ENCODE results near the gene CDIPT. TPM values are rescaled to one million over a fixed set of nuclear protein-coding genes. Genes with fewer than 3 reads are reported as not detected.

The CDIPT gene
- total and polyA plus RNA-seq, 10 of the 15 experiments (the other 5 are each of a cell fraction or from before 2014, with no cell fraction given): 0.87 to 36.4 (median 27.1) TPM

DNA sequence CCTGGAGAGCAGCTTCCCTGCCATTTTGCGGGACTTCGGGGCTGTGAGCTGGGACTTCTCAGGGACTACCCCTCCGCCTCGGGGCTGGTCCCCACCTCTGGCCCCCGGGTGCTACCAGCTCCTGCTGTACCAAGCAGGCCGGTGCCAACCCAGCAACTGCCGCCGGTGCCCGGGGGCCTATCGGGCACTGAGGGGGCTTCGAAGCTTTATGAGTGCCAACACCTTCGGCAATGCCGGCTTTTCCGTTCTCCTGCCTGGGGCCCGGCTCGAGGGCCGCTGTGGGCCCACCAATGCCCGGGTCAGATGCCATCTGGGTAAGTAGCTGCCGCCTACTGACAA, 38.5 kb upstream of the CDIPT start:
- POLR2A ChIA-PET: no interaction called here

More for the DNA sequence above, 38.5 kb upstream of the CDIPT start:
- no TSS peak for BruUV-seq (replicated peaks)
- TF ChIP-seq FOS (IDR thresholded peaks at IDR 0.05; ENCODE audit: borderline replicate concordance, extremely low read depth, insufficient read length) (no peak), YY1 (IDR thresholded peaks at IDR 0.05; ENCODE audit: low read depth, low read length) (no peak), MEF2A (IDR thresholded peaks at IDR 0.05; ENCODE audit: insufficient read depth, low read depth, low read length) (no peak), MYC (IDR thresholded peaks at IDR 0.05; ENCODE audit: insufficient read depth, insufficient read length, insufficient replicate concordance, low read length, severe bottlenecking) (no peak), CBX5 (IDR thresholded peaks at IDR 0.05; ENCODE audit: low read depth) (no peak), SREBF1 (IDR thresholded peaks at IDR 0.05; ENCODE audit: low read length) (no peak), ZNF217 (IDR thresholded peaks at IDR 0.05) (no peak), CREM (IDR thresholded peaks at IDR 0.05; ENCODE audit: low read depth) (no peak), JUND (IDR thresholded peaks at IDR 0.05; ENCODE audit: low read depth, low read length) (no peak), CHD1 (IDR thresholded peaks at IDR 0.05; ENCODE audit: low read depth, low read length) (no peak), FOXM1 (IDR thresholded peaks at IDR 0.05; ENCODE audit: low read depth, low read length) (no peak), SIN3A (IDR thresholded peaks at IDR 0.05; ENCODE audit: low read depth, low read length) (no peak), POLR2AphosphoS2 (IDR thresholded peaks at IDR 0.05; ENCODE audit: low read depth, low read length) (no peak), POU2F2 (IDR thresholded peaks at IDR 0.05; ENCODE audit: borderline replicate concordance, low read depth, low read length) (no peak), ZZZ3 (IDR thresholded peaks at IDR 0.05; ENCODE audit: control insufficient read depth, insufficient read length, low read depth) (no peak)
- TF ChIP-seq, protein P1, sequence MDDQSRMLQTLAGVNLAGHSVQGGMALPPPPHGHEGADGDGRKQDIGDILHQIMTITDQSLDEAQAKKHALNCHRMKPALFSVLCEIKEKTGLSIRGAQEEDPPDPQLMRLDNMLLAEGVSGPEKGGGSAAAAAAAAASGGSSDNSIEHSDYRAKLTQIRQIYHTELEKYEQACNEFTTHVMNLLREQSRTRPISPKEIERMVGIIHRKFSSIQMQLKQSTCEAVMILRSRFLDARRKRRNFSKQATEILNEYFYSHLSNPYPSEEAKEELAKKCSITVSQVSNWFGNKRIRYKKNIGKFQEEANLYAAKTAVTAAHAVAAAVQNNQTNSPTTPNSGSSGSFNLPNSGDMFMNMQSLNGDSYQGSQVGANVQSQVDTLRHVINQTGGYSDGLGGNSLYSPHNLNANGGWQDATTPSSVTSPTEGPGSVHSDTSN (IDR thresholded peaks at IDR 0.05; ENCODE audit: insufficient replicate concordance, low read depth, low read length): no peak
- TF ChIP-seq, protein P2, sequence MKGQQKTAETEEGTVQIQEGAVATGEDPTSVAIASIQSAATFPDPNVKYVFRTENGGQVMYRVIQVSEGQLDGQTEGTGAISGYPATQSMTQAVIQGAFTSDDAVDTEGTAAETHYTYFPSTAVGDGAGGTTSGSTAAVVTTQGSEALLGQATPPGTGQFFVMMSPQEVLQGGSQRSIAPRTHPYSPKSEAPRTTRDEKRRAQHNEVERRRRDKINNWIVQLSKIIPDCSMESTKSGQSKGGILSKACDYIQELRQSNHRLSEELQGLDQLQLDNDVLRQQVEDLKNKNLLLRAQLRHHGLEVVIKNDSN (IDR thresholded peaks at IDR 0.05; ENCODE audit: borderline replicate concordance, extremely low read length, insufficient read depth, low read depth, low read length): no peak
- TF ChIP-seq, protein P3, sequence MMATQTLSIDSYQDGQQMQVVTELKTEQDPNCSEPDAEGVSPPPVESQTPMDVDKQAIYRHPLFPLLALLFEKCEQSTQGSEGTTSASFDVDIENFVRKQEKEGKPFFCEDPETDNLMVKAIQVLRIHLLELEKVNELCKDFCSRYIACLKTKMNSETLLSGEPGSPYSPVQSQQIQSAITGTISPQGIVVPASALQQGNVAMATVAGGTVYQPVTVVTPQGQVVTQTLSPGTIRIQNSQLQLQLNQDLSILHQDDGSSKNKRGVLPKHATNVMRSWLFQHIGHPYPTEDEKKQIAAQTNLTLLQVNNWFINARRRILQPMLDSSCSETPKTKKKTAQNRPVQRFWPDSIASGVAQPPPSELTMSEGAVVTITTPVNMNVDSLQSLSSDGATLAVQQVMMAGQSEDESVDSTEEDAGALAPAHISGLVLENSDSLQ (IDR thresholded peaks at IDR 0.05): no peak
- TF ChIP-seq, protein P4, sequence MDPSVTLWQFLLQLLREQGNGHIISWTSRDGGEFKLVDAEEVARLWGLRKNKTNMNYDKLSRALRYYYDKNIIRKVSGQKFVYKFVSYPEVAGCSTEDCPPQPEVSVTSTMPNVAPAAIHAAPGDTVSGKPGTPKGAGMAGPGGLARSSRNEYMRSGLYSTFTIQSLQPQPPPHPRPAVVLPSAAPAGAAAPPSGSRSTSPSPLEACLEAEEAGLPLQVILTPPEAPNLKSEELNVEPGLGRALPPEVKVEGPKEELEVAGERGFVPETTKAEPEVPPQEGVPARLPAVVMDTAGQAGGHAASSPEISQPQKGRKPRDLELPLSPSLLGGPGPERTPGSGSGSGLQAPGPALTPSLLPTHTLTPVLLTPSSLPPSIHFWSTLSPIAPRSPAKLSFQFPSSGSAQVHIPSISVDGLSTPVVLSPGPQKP (IDR thresholded peaks at IDR 0.05; ENCODE audit: low read depth, low read length): no peak
- ChIA-PET SMC1A (ENCODE audit: uncharacterized antibody, unreplicated experiment) (interaction anchor here (0.6 kb wide), 1 partner anchor 757 kb away, joined by 4 read pairs; no protein-coding TSS in a partner anchor), CTCF (no interaction called here), RAD21 (ENCODE audit: unreplicated experiment) (no interaction called here)
- DNase-seq (ENCODE audit: low read depth, low spot score): no peak
- Histone ChIP-seq H3K4me2 (ENCODE audit: control insufficient read depth, insufficient read depth) (no peak overlapping the region), H3K9ac (ENCODE audit: control insufficient read depth, insufficient read depth, low read length) (no peak overlapping the region), H2AFZ (ENCODE audit: control insufficient read depth, low read depth, low read length) (no peak overlapping the region), H4K20me1 (ENCODE audit: control insufficient read depth, insufficient read depth) (no peaks in the 10 kb centered on the region), H3K27me3 (replicated peaks in 1 of 2; ENCODE audit: control insufficient read depth in 2 of 2, insufficient read depth in 2 of 2, low read length in 1 of 2) (no peaks in the 10 kb centered on the region; a peak in 1 of 4 replicates), H3K36me3 (ENCODE audit: control insufficient read depth in 2 of 2, insufficient read depth in 2 of 2, low read length in 1 of 2) (no peaks in the 10 kb centered on the region), H3K9me3 (replicated peaks; ENCODE audit: control insufficient read depth, insufficient read depth, low read length) (no peaks in the 10 kb centered on the region), H3K4me1 (ENCODE audit: control insufficient read depth, insufficient read depth, low read length) (peaks cover 3% of the 10 kb centered on the region; the same call in 1 of the 2 replicates), H3K4me3 (no peak overlapping the region), H3K27ac (ENCODE audit: control insufficient read depth, insufficient read depth) (no peak overlapping the region), H3K79me2 (ENCODE audit: control insufficient read depth, insufficient read depth, low read length) (no peaks in the 10 kb centered on the region)
- no peak for ATAC-seq
- WGBS (ENCODE audit: insufficient coverage, insufficient replicate concordance, low lambda C conversion rate, missing lambda C conversion rate): 62% methylated on average over 16 of the region's 19 CpGs
- in situ Hi-C loops (cut with MboI) (no loop called here), intact Hi-C loops (cut with micrococcal nuclease; ENCODE audit: unreplicated experiment) (loop anchor here (10.0 kb wide), 1 partner anchor 123 kb away; the partner anchor contains the start of gene C16orf92)
- FAIRE-seq: no peak
